Lung (tissue), 12 donors: ENCODE data around the gene KIF26B. TPM values are rescaled to one million over a fixed set of nuclear protein-coding genes. Genes with fewer than 3 reads are reported as not detected.
"Not testable (repeated sequence)": the region's sequence is repeated elsewhere in the genome, so short reads cannot be mapped to it uniquely, and the experiment has no call there.

ENCODE experiments used
- ATAC-seq: fragments of 200-7000 bp; cut with Tn5 transposase; one replicate; pipeline ENCODE4 v1.9.1; 2020; ENCODE audit warnings: moderate number of reproducible peaks; ENCODE audit not compliant: insufficient read depth, low FRiP score
- DNase-seq, 3 donors: peaks; one replicate each; pipeline ENCODE4 v3.0.0-alpha.2; 2013 to 2017
- H3K27ac ChIP-seq, 2 donors: one replicate each; pipeline ENCODE4 v1.5.1; 2013; ENCODE audit warnings: mild to moderate bottlenecking in 2 of 2, moderate library complexity in 2 of 2, control low read depth in 1 of 2, inconsistent platforms in 1 of 2, low read depth in 1 of 2, low read length in 1 of 2
- H3K27me3 ChIP-seq, 3 donors: one replicate each; pipeline ENCODE4 v1.5.1; 2013; ENCODE audit warnings: low read length in 2 of 3; ENCODE audit not compliant: control insufficient read depth in 3 of 3, insufficient read depth in 3 of 3
- H3K36me3 ChIP-seq, 4 donors: one replicate each; pipeline ENCODE4 v1.5.1; 2013; ENCODE audit warnings: low read length in 4 of 4, mild to moderate bottlenecking in 1 of 4, moderate library complexity in 1 of 4; ENCODE audit not compliant: control insufficient read depth in 4 of 4, insufficient read depth in 4 of 4
- H3K4me1 ChIP-seq, 5 donors: one replicate each; pipeline ENCODE4 v1.5.1; 2013; ENCODE audit warnings: low read length in 5 of 5, mild to moderate bottlenecking in 2 of 5, moderate library complexity in 1 of 5; ENCODE audit not compliant: control insufficient read depth in 5 of 5, insufficient read depth in 5 of 5
- H3K4me3 ChIP-seq: one replicate; pipeline ENCODE4 v1.5.1; 2013; ENCODE audit warnings: mild to moderate bottlenecking, control low read depth, moderate library complexity
- H3K9ac ChIP-seq, 2 donors: one replicate each; pipeline ENCODE4 v1.5.1; 2013; ENCODE audit warnings: low read length in 2 of 2, control low read depth in 1 of 2; ENCODE audit not compliant: insufficient read depth in 1 of 2
- H3K9me3 ChIP-seq, 4 donors: one replicate each; pipeline ENCODE4 v1.5.1; 2013; ENCODE audit warnings: low read length in 3 of 4, mild to moderate bottlenecking in 1 of 4, moderate library complexity in 1 of 4; ENCODE audit not compliant: control insufficient read depth in 4 of 4, insufficient read depth in 3 of 4
- CTCF ChIP-seq: IDR thresholded peaks from 2 replicates; pipeline ENCODE4 v1.5.1; 2012; ENCODE audit warnings: mild to moderate bottlenecking; ENCODE audit errors: control extremely low read depth, extremely low read depth
- WGBS, 2 donors: extraction: QIAGEN DNeasy Blood & Tissue Kit; methylation state at CpG; one replicate each; pipeline ENCODE4 v1.1.7; 2013; 5-methylcytosine and 5-hydroxymethylcytosine counted together
- polyA plus RNA-seq, 2 donors: library from polyadenylated mRNA; stranded (reverse); fragments of 200-250 nt; gene quantifications; one replicate each; pipeline ENCODE4 v1.2.1, GENCODE V29; 2013
- total RNA-seq, 2 donors: library from RNA; depleted of rRNA in 1 of 2; stranded (reverse); fragments of >200 nt in 1 of 2; gene quantifications; one replicate each; pipeline ENCODE4 v1.2.1, GENCODE V29; 2014 to 2021
- donor health status: control.
- donor health status: control.
- donor health status: Bipolar disorder and iron deficiency.
- donor health status: healthy.
- donor health status: DM: yes; HTN: yes; CAD: no.

KIF26B gene
- total and polyA plus RNA-seq, 4 donors: 0.61 to 6.7 (median 2.2) TPM

- Histone ChIP-seq H3K27me3 (no peaks in the 10 kb centered on the region), H3K27ac (no peak overlapping the region), H3K36me3 (no peaks in the 10 kb centered on the region), H3K9ac (no peak overlapping the region), H3K9me3 (peaks cover 0 to 3% (median under 1%) of the 10 kb centered on the region in 4 donors), H3K4me1 (no peaks in the 10 kb centered on the region), H3K4me3 (no peak overlapping the region)
- WGBS, 2 donors: 83 to 90% methylated on average over 4 of the region's 4 CpGs
- no peak for ATAC-seq
- no peak for TF ChIP-seq CTCF
- DNase-seq: no peak
Observed at GRCh38 chr1:245721488-245721887, 566.7 kb downstream of the KIF26B start.

DNA sequence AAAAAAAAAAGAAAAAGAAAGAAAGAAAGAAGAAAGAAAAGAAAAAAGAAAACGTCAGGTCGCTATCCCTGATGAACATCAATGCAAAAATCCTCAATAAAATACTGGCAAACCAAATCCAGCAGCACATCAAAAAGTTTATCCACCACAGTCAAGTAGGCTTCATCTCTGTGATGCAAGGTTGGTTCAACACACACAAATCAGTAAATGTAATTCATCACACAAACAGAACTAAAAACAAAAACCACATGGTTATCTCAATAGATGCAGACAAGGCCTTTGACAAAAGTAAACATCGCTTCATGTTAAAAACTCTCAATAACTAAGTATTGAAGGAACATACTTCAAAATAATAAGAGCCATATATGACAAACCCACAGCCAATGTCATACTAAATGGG lies 573.2 kb downstream of the KIF26B start:
- H3K4me1 ChIP-seq, H3K9ac ChIP-seq, DNase-seq, H3K4me3 ChIP-seq, ATAC-seq, H3K27ac ChIP-seq, H3K27me3 ChIP-seq, H3K36me3 ChIP-seq, H3K9me3 ChIP-seq: not testable (repeated sequence)
- WGBS, 2 donors: 92 to 98% methylated on average over 3 of the region's 3 CpGs

DNA sequence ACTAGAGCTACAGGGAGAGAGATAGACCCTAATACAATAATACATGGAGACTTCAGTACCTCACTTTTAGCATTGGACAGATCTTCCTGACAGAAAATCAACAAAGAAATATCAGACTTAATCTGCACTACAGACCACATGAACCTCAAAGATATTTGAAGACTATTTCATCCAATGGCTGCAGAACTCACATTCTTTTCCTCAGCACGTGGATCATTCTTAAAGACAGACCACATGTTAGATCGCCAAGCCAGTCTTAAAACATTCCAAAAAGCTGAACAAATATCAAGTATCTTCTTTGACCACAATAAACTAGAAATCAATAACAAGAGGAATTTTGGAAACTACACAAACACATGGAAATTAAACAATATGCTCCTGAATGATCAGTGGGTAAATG lies 576.0 kb downstream of the KIF26B start:
- DNase-seq: no peak
- peaks cover 0 to 6% (median 1%) of the 10 kb centered on the region in 4 donors for H3K9me3 ChIP-seq
- no peak for TF ChIP-seq CTCF
- WGBS, 2 donors: 90 to 95% methylated on average over 2 of the region's 2 CpGs
- ATAC-seq: no peak
- no peak overlapping the region for H3K9ac ChIP-seq
- no peak overlapping the region for H3K27ac ChIP-seq
- H3K27me3 ChIP-seq: no peaks in the 10 kb centered on the region
- H3K36me3 ChIP-seq: no peaks in the 10 kb centered on the region
- no peak overlapping the region for H3K4me3 ChIP-seq
- H3K4me1 ChIP-seq: peaks cover 0 to 8% (median 0%) of the 10 kb centered on the region in 5 donors

DNA sequence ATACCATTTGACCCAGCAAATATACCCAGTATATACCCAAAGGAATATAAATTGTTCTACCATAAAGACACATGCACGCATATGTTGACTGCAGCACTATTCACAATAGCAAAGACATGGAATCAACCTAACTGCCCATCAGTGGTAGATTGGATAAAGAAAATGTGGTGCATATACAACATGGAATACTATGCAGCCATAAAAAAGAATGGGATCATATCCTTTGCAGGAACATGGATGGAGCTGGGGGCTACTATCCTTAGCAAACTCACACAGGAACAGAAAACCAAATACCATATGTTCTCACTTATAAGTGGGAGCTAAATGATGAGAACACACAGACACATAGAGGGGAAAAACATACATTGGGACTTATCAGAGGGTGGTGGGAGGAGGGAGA lies 585.6 kb downstream of the KIF26B start:
- DNase-seq, H3K9me3 ChIP-seq, ATAC-seq, H3K27ac ChIP-seq, H3K4me1 ChIP-seq, H3K27me3 ChIP-seq, H3K36me3 ChIP-seq, H3K9ac ChIP-seq, H3K4me3 ChIP-seq: not testable (repeated sequence)
- 100% methylated on average over 1 of the region's 1 CpG for WGBS, 2 donors

DNA sequence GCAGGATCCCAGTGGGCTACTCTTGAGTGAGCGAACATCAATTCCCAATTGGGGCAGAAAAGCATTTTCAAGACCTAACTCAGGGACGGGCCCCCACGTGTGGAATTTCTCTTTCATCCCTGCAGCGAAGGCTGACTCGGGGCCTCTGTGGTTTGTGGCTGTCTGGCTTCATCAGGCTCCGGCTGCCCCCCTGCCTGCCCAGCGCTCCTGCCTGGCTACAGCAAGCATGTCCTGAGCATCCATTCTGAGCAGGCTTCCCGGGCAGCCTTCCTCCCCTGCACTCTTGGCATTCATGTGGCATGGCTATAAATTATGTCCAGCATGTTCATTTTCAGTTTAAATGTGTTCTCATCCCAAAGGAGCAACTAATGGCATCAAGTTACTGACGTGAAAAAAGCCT lies 588.1 kb downstream of the KIF26B start:
- Histone ChIP-seq H3K9me3 (no peaks in the 10 kb centered on the region), H3K27me3 (no peaks in the 10 kb centered on the region), H3K36me3 (no peaks in the 10 kb centered on the region), H3K27ac (no peak overlapping the region), H3K9ac (no peak overlapping the region), H3K4me1 (no peaks in the 10 kb centered on the region), H3K4me3 (no peak overlapping the region)
- WGBS, 2 donors: 81 to 82% methylated on average over 9 of the region's 9 CpGs
- no peak for ATAC-seq
- no peak for TF ChIP-seq CTCF
- no peak for DNase-seq
